ENCODE measurements around the gene CCDC178. TPM values are rescaled to one million over a fixed set of nuclear protein-coding genes. Genes with fewer than 3 reads are reported as not detected.
"Not testable (repeated sequence)": the region's sequence is repeated elsewhere in the genome, so short reads cannot be mapped to it uniquely, and the experiment has no call there.

Gene CCDC178
- polyA plus RNA-seq, 1 donor = 0.36 TPM

DNA sequence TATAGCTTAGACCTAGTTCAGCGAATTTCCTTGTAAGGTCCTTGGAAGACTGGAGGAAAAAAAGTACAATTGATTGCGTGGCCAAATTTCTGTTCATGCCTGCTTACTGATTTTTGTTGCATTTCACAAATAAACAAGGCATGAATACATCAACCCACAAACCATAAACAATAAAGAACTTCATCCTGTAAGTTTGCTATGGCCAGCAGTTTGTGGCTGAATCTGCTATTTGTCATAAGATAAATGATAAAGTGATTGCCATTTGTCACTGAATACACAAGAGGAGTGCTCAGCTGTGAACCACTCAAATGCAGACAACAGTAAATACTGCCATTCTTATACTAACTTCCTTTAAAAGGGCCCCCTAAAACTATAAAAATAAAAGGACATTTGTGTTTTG lies 259.5 kb downstream of the CCDC178 start:
- 60% methylated on average over 1 of the region's 2 CpGs for WGBS (ENCODE audit: insufficient coverage, low lambda C conversion rate)
- H3K36me3 ChIP-seq (ENCODE audit: control insufficient read depth, insufficient read depth, low read length) = no peaks in the 10 kb centered on the region

DNA sequence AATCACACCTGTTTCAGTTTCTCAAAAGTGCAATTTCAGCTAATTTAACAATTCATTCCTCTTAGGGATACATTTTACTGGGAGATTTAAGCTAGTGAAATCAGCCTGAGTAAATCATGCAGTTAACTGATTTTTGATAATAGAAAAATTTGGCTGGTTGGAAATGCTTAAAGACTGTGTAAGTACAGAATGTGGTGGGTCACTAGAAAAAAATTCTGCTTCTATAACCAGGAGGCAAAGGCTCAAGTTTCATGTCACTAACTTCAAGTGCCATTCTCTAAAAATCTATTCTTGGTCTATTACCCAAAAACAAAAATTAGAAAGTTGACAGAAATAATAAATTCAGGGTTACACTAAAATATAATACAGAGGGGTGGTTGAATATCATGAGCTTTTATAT lies 271.3 kb downstream of the CCDC178 start:
- Histone ChIP-seq H3K27me3 (ENCODE audit: control insufficient read depth, insufficient read depth, low read length) (no peaks in the 10 kb centered on the region), H3K4me3 (ENCODE audit: low read length) (no peak overlapping the region), H3K4me1 (ENCODE audit: control insufficient read depth, insufficient read depth, low read length) (no peaks in the 10 kb centered on the region), H3K36me3 (ENCODE audit: control insufficient read depth, insufficient read depth, low read length) (no peaks in the 10 kb centered on the region), H3K9me3 (ENCODE audit: control insufficient read depth, low read depth, low read length) (no peaks in the 10 kb centered on the region), H3K27ac (ENCODE audit: low read length) (no peak overlapping the region)
- no peak for DNase-seq

More for the DNA sequence above, 259.5 kb downstream of the CCDC178 start:
- H3K4me3 ChIP-seq (ENCODE audit: low read length) = no peak overlapping the region
- no peaks in the 10 kb centered on the region for H3K27me3 ChIP-seq (ENCODE audit: control insufficient read depth, insufficient read depth, low read length)
- no peak overlapping the region for H3K27ac ChIP-seq (ENCODE audit: low read length)
- no peak for DNase-seq
- H3K4me1 ChIP-seq (ENCODE audit: control insufficient read depth, insufficient read depth, low read length) = no peaks in the 10 kb centered on the region
- H3K9me3 ChIP-seq (ENCODE audit: control insufficient read depth, low read depth, low read length) = no peaks in the 10 kb centered on the region

DNA sequence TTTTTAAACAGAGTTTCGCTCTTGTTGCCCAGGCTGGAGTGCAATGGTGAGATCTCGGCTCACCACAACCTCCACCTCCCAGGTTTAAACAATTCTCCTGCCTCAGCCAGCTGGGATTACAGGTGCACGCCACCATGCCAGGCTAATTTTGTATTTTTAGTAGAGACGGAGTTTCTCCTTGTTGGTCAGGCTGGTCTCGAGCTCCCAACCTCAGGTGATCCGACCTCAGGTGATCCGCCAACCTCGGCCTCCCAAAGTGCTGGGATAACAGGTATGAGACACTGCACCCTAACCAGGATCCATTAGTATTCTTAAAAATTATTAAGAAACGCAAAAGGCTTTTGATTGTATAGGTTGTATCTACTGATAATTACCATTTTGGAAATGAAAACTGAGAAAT lies 276.4 kb downstream of the CCDC178 start:
- not testable (repeated sequence) for H3K36me3 ChIP-seq (ENCODE audit: control insufficient read depth, insufficient read depth, low read length); H3K27ac ChIP-seq (ENCODE audit: low read length); H3K4me1 ChIP-seq (ENCODE audit: control insufficient read depth, insufficient read depth, low read length); H3K9me3 ChIP-seq (ENCODE audit: control insufficient read depth, low read depth, low read length); H3K4me3 ChIP-seq (ENCODE audit: low read length); H3K27me3 ChIP-seq (ENCODE audit: control insufficient read depth, insufficient read depth, low read length); DNase-seq
- WGBS (ENCODE audit: insufficient coverage, low lambda C conversion rate) = 100% methylated on average over 1 of the region's 9 CpGs

DNA sequence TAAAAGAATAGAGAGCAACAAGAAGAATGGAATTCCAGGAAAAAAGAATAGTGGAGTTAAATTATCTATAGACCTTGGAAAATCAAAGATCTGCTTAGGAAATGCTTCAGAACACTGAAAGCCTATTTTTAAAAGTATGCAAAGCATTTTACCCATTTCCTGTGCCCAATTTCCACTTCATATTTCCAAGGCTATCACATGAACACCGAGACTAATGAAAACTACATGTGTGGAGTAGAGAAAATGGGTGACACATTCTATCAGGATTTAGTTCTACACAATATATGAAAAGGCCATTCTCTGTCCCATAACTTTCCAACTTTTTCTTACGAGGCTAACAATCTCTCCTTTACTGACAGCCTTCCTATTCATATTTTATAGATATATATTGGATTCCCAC lies 279.4 kb downstream of the CCDC178 start:
- Histone ChIP-seq H3K9me3 (ENCODE audit: control insufficient read depth, low read depth, low read length) (no peaks in the 10 kb centered on the region), H3K36me3 (ENCODE audit: control insufficient read depth, insufficient read depth, low read length) (no peaks in the 10 kb centered on the region), H3K27me3 (ENCODE audit: control insufficient read depth, insufficient read depth, low read length) (no peaks in the 10 kb centered on the region), H3K4me1 (ENCODE audit: control insufficient read depth, insufficient read depth, low read length) (no peaks in the 10 kb centered on the region), H3K27ac (ENCODE audit: low read length) (no peak overlapping the region), H3K4me3 (ENCODE audit: low read length) (no peak overlapping the region)
- DNase-seq = no peak
- 100% methylated on average over 1 of the region's 2 CpGs for WGBS (ENCODE audit: insufficient coverage, low lambda C conversion rate)

DNA sequence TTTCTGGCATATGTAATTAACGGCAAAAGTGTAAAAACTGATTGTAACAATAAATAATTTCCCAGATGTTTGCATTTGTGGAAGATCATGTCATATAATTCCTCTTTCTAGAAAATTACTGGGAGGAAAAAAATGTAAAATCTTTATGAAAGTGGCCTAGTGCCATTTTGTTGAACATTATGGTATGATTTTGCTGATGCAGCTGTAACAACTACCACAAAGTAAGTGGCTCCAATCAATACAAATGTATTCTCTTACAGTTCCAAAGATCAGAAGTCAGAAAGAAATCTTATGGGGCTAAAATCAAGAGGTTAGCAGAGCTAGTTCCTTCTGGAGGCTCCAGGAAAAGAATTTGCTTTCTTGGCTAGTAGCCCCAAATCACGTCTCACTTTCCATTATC lies 281.4 kb downstream of the CCDC178 start:
- H3K9me3 ChIP-seq (ENCODE audit: control insufficient read depth, low read depth, low read length) = no peaks in the 10 kb centered on the region
- WGBS (ENCODE audit: insufficient coverage, low lambda C conversion rate) = 100% methylated on average over 1 of the region's 2 CpGs

DNA sequence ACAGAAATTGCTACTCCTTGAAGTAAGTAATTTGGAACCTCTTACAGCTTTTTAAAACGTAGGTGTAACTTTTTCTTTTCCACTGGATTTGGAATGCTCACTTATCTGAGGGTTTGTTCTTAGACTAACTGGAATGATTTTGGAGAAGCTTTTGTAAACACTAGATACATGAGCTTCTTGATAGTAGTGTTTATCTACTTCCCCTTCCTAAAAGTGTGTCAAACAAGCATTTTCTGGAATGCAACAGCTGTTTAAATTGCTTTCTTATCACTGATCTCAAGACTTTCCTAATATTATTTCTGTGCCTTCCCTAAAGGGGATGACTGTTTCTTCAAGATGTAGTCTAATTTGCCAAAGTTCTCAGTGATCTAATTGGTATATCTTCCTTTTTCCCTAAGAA lies 282.6 kb downstream of the CCDC178 start:
- Histone ChIP-seq H3K4me3 (ENCODE audit: low read length) (no peak overlapping the region), H3K27ac (ENCODE audit: low read length) (no peak overlapping the region), H3K9me3 (ENCODE audit: control insufficient read depth, low read depth, low read length) (no peaks in the 10 kb centered on the region), H3K4me1 (ENCODE audit: control insufficient read depth, insufficient read depth, low read length) (no peaks in the 10 kb centered on the region), H3K36me3 (ENCODE audit: control insufficient read depth, insufficient read depth, low read length) (no peaks in the 10 kb centered on the region), H3K27me3 (ENCODE audit: control insufficient read depth, insufficient read depth, low read length) (no peaks in the 10 kb centered on the region)
- no CpG with 5 or more reads among the region's 1 CpG for WGBS (ENCODE audit: insufficient coverage, low lambda C conversion rate)
- no peak for DNase-seq

More for the DNA sequence above, 281.4 kb downstream of the CCDC178 start:
- no peak overlapping the region for H3K4me3 ChIP-seq (ENCODE audit: low read length)
- H3K27me3 ChIP-seq (ENCODE audit: control insufficient read depth, insufficient read depth, low read length) = no peaks in the 10 kb centered on the region
- DNase-seq = no peak
- H3K36me3 ChIP-seq (ENCODE audit: control insufficient read depth, insufficient read depth, low read length) = no peaks in the 10 kb centered on the region
- no peaks in the 10 kb centered on the region for H3K4me1 ChIP-seq (ENCODE audit: control insufficient read depth, insufficient read depth, low read length)
- H3K27ac ChIP-seq (ENCODE audit: low read length) = no peak overlapping the region

DNA sequence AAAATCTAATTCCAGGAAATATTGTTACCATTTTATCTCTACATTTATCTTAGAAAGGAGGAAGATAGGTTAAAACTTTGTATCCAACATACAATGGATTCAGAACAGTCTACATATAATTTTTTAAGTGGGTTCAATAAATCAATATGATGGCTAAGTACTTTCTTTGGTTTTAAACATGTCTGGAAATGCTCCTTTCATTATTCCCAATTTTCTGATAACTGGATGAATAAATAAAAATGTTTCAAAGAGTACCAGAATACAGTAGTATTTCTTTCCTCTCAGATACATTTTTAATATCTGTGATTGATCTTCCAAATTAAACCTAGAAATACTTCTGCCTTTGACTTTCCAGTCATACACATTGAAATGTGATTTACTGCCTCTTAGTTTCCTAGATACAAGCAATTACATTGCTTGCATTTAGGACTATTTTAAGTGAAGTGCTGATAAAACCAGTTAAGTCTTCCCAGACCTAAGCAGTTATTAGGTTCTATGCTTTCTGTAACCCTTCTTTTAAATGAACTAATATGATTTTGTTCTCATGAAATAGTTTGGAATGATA lies 283.5 kb downstream of the CCDC178 start:
- Histone ChIP-seq H3K27ac (ENCODE audit: low read length) (no peak overlapping the region), H3K36me3 (ENCODE audit: control insufficient read depth, insufficient read depth, low read length) (no peaks in the 10 kb centered on the region), H3K4me1 (ENCODE audit: control insufficient read depth, insufficient read depth, low read length) (no peaks in the 10 kb centered on the region), H3K4me3 (ENCODE audit: low read length) (no peak overlapping the region), H3K27me3 (ENCODE audit: control insufficient read depth, insufficient read depth, low read length) (no peaks in the 10 kb centered on the region), H3K9me3 (ENCODE audit: control insufficient read depth, low read depth, low read length) (no peaks in the 10 kb centered on the region)
- DNase-seq = no peak

DNA sequence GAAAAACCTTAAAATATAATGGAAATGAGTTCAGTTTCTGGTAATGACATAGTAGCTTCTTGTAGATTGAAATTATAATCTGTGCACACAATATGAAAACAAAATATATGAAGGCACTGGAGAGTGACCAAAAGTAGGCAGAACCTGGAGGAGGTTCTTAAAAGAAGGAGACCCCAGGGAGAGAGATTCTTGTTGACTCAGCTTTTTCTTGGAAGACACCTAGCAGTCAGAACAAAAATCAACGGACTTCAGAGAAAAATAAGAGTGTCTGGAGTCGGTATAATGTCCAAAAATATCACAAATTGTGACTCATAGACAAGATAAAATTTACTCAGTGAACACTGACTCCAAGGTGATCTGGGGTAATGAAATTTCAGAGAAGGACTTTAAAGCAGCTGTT lies 286.5 kb downstream of the CCDC178 start:
- Histone ChIP-seq H3K4me3 (ENCODE audit: low read length) (no peak overlapping the region), H3K27me3 (ENCODE audit: control insufficient read depth, insufficient read depth, low read length) (no peaks in the 10 kb centered on the region), H3K4me1 (ENCODE audit: control insufficient read depth, insufficient read depth, low read length) (no peaks in the 10 kb centered on the region), H3K9me3 (ENCODE audit: control insufficient read depth, low read depth, low read length) (no peaks in the 10 kb centered on the region), H3K27ac (ENCODE audit: low read length) (no peak overlapping the region), H3K36me3 (ENCODE audit: control insufficient read depth, insufficient read depth, low read length) (no peaks in the 10 kb centered on the region)
- 100% methylated on average over 1 of the region's 2 CpGs for WGBS (ENCODE audit: insufficient coverage, low lambda C conversion rate)
- DNase-seq = no peak

DNA sequence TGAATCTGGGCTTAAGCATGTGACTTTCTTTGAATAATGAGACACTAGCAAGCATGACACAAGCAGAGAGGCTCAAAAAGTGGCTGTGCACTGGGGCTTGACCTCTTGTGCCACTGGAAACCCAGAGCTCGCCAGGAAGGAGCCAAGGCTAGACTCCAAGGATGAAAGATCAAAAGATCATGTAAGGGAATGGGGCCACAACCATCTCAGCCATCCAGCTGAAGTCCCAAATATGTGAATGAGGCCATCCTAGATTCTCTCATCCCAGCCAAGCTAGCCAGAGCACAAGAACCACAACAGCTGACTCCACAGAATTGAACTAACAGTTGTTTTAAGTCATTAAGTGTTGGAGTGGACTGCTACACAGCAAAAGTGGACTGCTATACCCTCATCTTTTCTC lies 288.1 kb downstream of the CCDC178 start:
- Histone ChIP-seq H3K36me3 (ENCODE audit: control insufficient read depth, insufficient read depth, low read length) (no peaks in the 10 kb centered on the region), H3K9me3 (ENCODE audit: control insufficient read depth, low read depth, low read length) (peaks cover 4% of the 10 kb centered on the region), H3K4me1 (ENCODE audit: control insufficient read depth, insufficient read depth, low read length) (no peaks in the 10 kb centered on the region), H3K27me3 (ENCODE audit: control insufficient read depth, insufficient read depth, low read length) (no peaks in the 10 kb centered on the region), H3K27ac (ENCODE audit: low read length) (no peak overlapping the region), H3K4me3 (ENCODE audit: low read length) (no peak overlapping the region)
- no CpG with 5 or more reads among the region's 1 CpG for WGBS (ENCODE audit: insufficient coverage, low lambda C conversion rate)
- no peak for DNase-seq

DNA sequence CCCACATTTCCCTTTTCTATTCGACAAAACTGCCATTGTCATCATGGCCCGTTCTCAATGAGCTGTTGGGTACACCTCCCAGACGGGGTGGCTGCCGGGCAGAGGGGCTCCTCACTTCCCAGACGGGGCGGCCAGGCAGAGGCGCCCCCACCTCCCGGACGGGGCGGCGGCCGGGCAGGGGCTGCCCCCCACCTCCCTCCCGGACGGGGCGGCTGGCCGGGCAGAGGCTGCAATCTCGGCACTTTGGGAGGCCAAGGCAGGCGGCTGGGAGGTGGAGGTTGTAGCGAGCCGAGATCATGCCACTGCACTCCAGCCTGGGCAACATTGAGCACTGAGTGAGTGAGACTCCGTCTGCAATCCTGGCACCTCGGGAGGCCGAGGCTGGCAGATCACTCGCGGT lies 292.7 kb downstream of the CCDC178 start:
- WGBS (ENCODE audit: insufficient coverage, low lambda C conversion rate) = no CpG with 5 or more reads among the region's 25 CpGs

DNA sequence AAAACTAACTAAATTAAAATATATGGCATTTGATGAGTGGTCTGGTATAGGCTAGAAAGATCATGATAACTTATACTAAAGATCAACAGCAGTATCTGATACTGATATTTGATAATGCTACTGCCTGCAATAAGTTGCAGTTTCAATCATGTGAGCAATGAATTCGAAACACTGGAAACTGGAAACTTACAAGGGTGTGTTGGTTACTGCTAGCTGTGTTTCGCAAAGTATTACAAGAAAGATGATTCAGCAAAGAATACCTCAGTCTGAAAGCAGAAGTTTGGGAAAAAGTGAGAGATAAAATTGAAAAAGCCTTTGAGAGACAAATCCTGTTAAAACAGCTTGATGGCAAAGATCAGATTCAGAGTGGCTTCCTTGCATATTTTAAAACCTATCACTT lies 294.5 kb downstream of the CCDC178 start:
- H3K27me3 ChIP-seq (ENCODE audit: control insufficient read depth, insufficient read depth, low read length) = no peaks in the 10 kb centered on the region
- no peaks in the 10 kb centered on the region for H3K36me3 ChIP-seq (ENCODE audit: control insufficient read depth, insufficient read depth, low read length)
- H3K4me1 ChIP-seq (ENCODE audit: control insufficient read depth, insufficient read depth, low read length) = no peaks in the 10 kb centered on the region
- no peak for DNase-seq
- no peak overlapping the region for H3K4me3 ChIP-seq (ENCODE audit: low read length)
- 93% methylated on average over 2 of the region's 2 CpGs for WGBS (ENCODE audit: insufficient coverage, low lambda C conversion rate)
- H3K27ac ChIP-seq (ENCODE audit: low read length) = no peak overlapping the region
- peaks cover 4% of the 10 kb centered on the region for H3K9me3 ChIP-seq (ENCODE audit: control insufficient read depth, low read depth, low read length)

More for the DNA sequence above, 292.7 kb downstream of the CCDC178 start:
- not testable (repeated sequence) for H3K9me3 ChIP-seq (ENCODE audit: control insufficient read depth, low read depth, low read length); H3K4me3 ChIP-seq (ENCODE audit: low read length); H3K36me3 ChIP-seq (ENCODE audit: control insufficient read depth, insufficient read depth, low read length); H3K4me1 ChIP-seq (ENCODE audit: control insufficient read depth, insufficient read depth, low read length); H3K27me3 ChIP-seq (ENCODE audit: control insufficient read depth, insufficient read depth, low read length); H3K27ac ChIP-seq (ENCODE audit: low read length); DNase-seq
